ENCODE data around the gene RNF144B.

GRCh38 chr6:18390476-18390875 is 3.3 kb downstream of the RNF144B start:
- TF ChIP-seq CTCF (IDR thresholded peaks at IDR 0.05) (no peak), POLR2A (IDR thresholded peaks at IDR 0.05) (no peak)
